Right lobe of liver (tissue), 4 donors: Measurements from ENCODE around the gene SAP30BP.

Experiments
- CTCF ChIP-seq, 4 donors: fragments of 200-600 bp in 3 of 4; fragments of 450-650 bp in 1 of 4; IDR thresholded peaks; one replicate each; pipeline versions ENCODE4 v1.5.1 to v1.8.0; 2016 to 2022; ENCODE audit warnings: antibody characterized with exemption in 4 of 4, mild to moderate bottlenecking in 2 of 4
- POLR2A ChIP-seq: fragments of 450-650 bp; IDR thresholded peaks from one replicate; pipeline ENCODE4 v1.6.1; 2017; ENCODE audit warnings: antibody characterized with exemption, mild to moderate bottlenecking
- donor health status: DM: no; HTN: no; CAD: no.
- donor health status: DM: no; HTN: no; CAD: no.
- donor health status: DM: no; HTN: yes; CAD: no.

GRCh38 chr17:75748706-75749105 is 81.6 kb downstream of the SAP30BP start:
- TF ChIP-seq CTCF (IDR thresholded peaks at IDR 0.05) (no peak), POLR2A (no peak)
